Mucosa of rectum (tissue), 2 donors: Measurements from ENCODE around the gene EPGN.
"Not testable (repeated sequence)": the region's sequence is repeated elsewhere in the genome, so short reads cannot be mapped to it uniquely, and the experiment has no call there.

Source experiments
- H3K27ac ChIP-seq, 2 donors: one replicate each; pipeline ENCODE4 v1.7.0; 2013; ENCODE audit warnings: inconsistent platforms in 2 of 2, low read depth in 2 of 2, low read length in 2 of 2
- H3K27me3 ChIP-seq, 2 donors: one replicate each; pipeline ENCODE4 v1.7.0; 2013; ENCODE audit warnings: low read length in 2 of 2; ENCODE audit not compliant: control insufficient read depth in 2 of 2, insufficient read depth in 2 of 2
- H3K36me3 ChIP-seq, 2 donors: one replicate each; pipeline ENCODE4 v1.7.0; 2013; ENCODE audit warnings: low read length in 2 of 2; ENCODE audit not compliant: control insufficient read depth in 2 of 2, insufficient read depth in 2 of 2
- H3K4me1 ChIP-seq, 2 donors: one replicate each; pipeline ENCODE4 v1.7.0; 2013; ENCODE audit warnings: low read length in 2 of 2, mild to moderate bottlenecking in 1 of 2; ENCODE audit not compliant: control insufficient read depth in 2 of 2, insufficient read depth in 2 of 2
- H3K4me3 ChIP-seq, 2 donors: one replicate each; pipeline ENCODE4 v1.7.0; 2013; ENCODE audit warnings: low read length in 2 of 2
- H3K9ac ChIP-seq, 2 donors: one replicate each; pipeline ENCODE4 v1.7.0; 2013; ENCODE audit warnings: low read length in 2 of 2, low read depth in 1 of 2, mild to moderate bottlenecking in 1 of 2
- H3K9me3 ChIP-seq, 2 donors: one replicate each; pipeline ENCODE4 v1.7.0; 2013; ENCODE audit warnings: low read length in 2 of 2; ENCODE audit not compliant: control insufficient read depth in 2 of 2
- donor health status: healthy.
- donor health status: Normal muscosa, but diverticular disease.

EPGN gene

DNA sequence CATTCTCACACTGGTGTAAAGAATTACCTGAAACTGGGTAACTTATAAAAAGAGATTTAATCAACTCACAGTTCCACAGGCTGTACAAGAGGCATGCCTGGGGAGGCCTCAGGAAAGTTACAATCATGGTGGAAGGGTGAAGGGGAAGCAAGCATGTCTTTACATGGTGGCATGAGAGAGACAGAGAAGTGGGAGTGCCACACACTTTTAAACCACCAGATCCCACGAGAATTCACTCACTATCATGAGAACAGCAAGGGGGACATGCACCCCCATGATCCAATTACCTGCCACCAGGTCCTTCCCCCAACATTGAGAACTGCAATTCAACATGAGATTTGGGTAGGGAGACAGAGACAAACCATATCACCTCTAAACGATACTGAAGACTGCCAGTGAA lies 23.0 kb downstream of the EPGN start:
- no peaks in the 10 kb centered on the region for H3K27me3 ChIP-seq
- H3K9ac ChIP-seq = no peak overlapping the region
- no peaks in the 10 kb centered on the region for H3K36me3 ChIP-seq
- H3K9me3 ChIP-seq = no peaks in the 10 kb centered on the region
- no peak overlapping the region for H3K27ac ChIP-seq
- H3K4me1 ChIP-seq = peaks cover 0 to 3% of the 10 kb centered on the region in 2 donors
- H3K4me3 ChIP-seq = no peak overlapping the region

DNA sequence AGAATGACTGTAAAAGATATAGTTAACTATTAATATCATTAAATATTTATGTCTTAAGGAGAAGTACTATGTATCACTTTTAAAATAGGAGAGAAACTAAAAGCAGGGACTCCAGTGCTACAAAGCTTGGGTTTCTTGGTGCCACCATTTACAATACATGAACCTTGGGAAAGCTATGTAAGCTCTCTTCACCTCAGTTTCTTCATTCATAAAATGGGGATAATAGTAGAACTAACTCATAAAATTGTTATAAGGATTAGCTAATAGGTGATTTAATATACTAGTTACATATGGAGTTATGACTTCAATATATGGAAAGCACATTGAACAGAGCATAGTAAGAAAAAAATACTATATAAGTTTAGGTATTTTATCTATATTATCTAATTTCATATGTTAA lies 23.7 kb downstream of the EPGN start:
- H3K36me3 ChIP-seq = no peaks in the 10 kb centered on the region
- H3K9ac ChIP-seq = no peak overlapping the region
- no peaks in the 10 kb centered on the region for H3K27me3 ChIP-seq
- H3K27ac ChIP-seq = no peak overlapping the region
- H3K4me3 ChIP-seq = no peak overlapping the region
- peaks cover 0 to 3% of the 10 kb centered on the region in 2 donors for H3K4me1 ChIP-seq
- H3K9me3 ChIP-seq = no peaks in the 10 kb centered on the region

- no peak overlapping the region for H3K9ac ChIP-seq
- H3K36me3 ChIP-seq = no peaks in the 10 kb centered on the region
- H3K9me3 ChIP-seq = no peaks in the 10 kb centered on the region
- H3K4me1 ChIP-seq = peaks cover 0 to 3% of the 10 kb centered on the region in 2 donors
- H3K27ac ChIP-seq = no peak overlapping the region
- no peak overlapping the region for H3K4me3 ChIP-seq
- no peaks in the 10 kb centered on the region for H3K27me3 ChIP-seq
Observed at GRCh38 chr4:74334636-74335035, 26.4 kb downstream of the EPGN start.

GRCh38 chr4:74335341-74336021 lies 27.2 kb downstream of the EPGN start:
- Histone ChIP-seq H3K9ac (no peak overlapping the region), H3K27me3 (no peaks in the 10 kb centered on the region), H3K4me3 (no peak overlapping the region)

GRCh38 chr4:74338792-74339333 lies 30.6 kb downstream of the EPGN start:
- Histone ChIP-seq H3K9ac (no peak overlapping the region), H3K27ac (no peak overlapping the region), H3K36me3 (no peaks in the 10 kb centered on the region), H3K27me3 (no peaks in the 10 kb centered on the region), H3K4me1 (no peaks in the 10 kb centered on the region), H3K9me3 (peaks cover 0 to under 1% of the 10 kb centered on the region in 2 donors), H3K4me3 (no peak overlapping the region)

More at GRCh38 chr4:74335341-74336021, 27.2 kb downstream of the EPGN start:
- no peaks in the 10 kb centered on the region for H3K9me3 ChIP-seq
- no peaks in the 10 kb centered on the region for H3K36me3 ChIP-seq
- no peak overlapping the region for H3K27ac ChIP-seq
- H3K4me1 ChIP-seq = no peaks in the 10 kb centered on the region

- H3K27me3 ChIP-seq = no peaks in the 10 kb centered on the region
- H3K9me3 ChIP-seq = peaks cover 0 to 5% of the 10 kb centered on the region in 2 donors
- H3K27ac ChIP-seq = no peak overlapping the region
- no peaks in the 10 kb centered on the region for H3K36me3 ChIP-seq
- no peak overlapping the region for H3K9ac ChIP-seq
- H3K4me1 ChIP-seq = no peaks in the 10 kb centered on the region
- H3K4me3 ChIP-seq = no peak overlapping the region
Observed at GRCh38 chr4:74339501-74339900, 31.2 kb downstream of the EPGN start.

- H3K9me3 ChIP-seq, H3K4me1 ChIP-seq, H3K36me3 ChIP-seq, H3K9ac ChIP-seq, H3K4me3 ChIP-seq, H3K27me3 ChIP-seq, H3K27ac ChIP-seq: not testable (repeated sequence)
Observed at GRCh38 chr4:74340421-74340820, 32.2 kb downstream of the EPGN start.

- Histone ChIP-seq H3K9me3 (peaks cover 0 to 5% of the 10 kb centered on the region in 2 donors), H3K9ac (no peak overlapping the region), H3K36me3 (no peaks in the 10 kb centered on the region), H3K4me3 (no peak overlapping the region), H3K27ac (no peak overlapping the region), H3K4me1 (no peaks in the 10 kb centered on the region), H3K27me3 (no peaks in the 10 kb centered on the region)
Observed at GRCh38 chr4:74344031-74344430, 35.8 kb downstream of the EPGN start.

- no peaks in the 10 kb centered on the region for H3K27me3 ChIP-seq
- H3K4me3 ChIP-seq = no peak overlapping the region
- no peaks in the 10 kb centered on the region for H3K9me3 ChIP-seq
- no peak overlapping the region for H3K9ac ChIP-seq
- no peaks in the 10 kb centered on the region for H3K36me3 ChIP-seq
- H3K4me1 ChIP-seq = peaks cover 0 to 2% of the 10 kb centered on the region in 2 donors
- no peak overlapping the region for H3K27ac ChIP-seq
Observed at GRCh38 chr4:74353858-74354257, 45.6 kb downstream of the EPGN start.

GRCh38 chr4:74357965-74358364 lies 49.7 kb downstream of the EPGN start:
- Histone ChIP-seq H3K9ac (no peak overlapping the region), H3K27me3 (no peaks in the 10 kb centered on the region), H3K36me3 (no peaks in the 10 kb centered on the region), H3K27ac (no peak overlapping the region), H3K9me3 (no peaks in the 10 kb centered on the region), H3K4me3 (no peak overlapping the region), H3K4me1 (peaks cover 0 to 2% of the 10 kb centered on the region in 2 donors)
